Thyroid gland (tissue), 4 donors: ENCODE results near the gene PITPNC1.

Experiments used
- POLR2A ChIP-seq, 2 donors: fragments of 450-650 bp; IDR thresholded peaks; one replicate each; pipeline ENCODE4 v1.6.1; 2017; ENCODE audit warnings: antibody characterized with exemption in 2 of 2, mild to moderate bottlenecking in 2 of 2, moderate library complexity in 1 of 2
- TF ChIP-seq, protein P1 (sequence below), 6 experiments: fragments of 200-600 bp in 3 of 6; fragments of 450-650 bp in 3 of 6; sonication (generic) in 3 of 6; IDR thresholded peaks; one replicate each; pipeline ENCODE4 v1.5.1; 2016 to 2019; ENCODE audit warnings: antibody characterized with exemption in 6 of 6, mild to moderate bottlenecking in 2 of 6, inconsistent platforms in 1 of 6, moderate library complexity in 1 of 6

DNA sequence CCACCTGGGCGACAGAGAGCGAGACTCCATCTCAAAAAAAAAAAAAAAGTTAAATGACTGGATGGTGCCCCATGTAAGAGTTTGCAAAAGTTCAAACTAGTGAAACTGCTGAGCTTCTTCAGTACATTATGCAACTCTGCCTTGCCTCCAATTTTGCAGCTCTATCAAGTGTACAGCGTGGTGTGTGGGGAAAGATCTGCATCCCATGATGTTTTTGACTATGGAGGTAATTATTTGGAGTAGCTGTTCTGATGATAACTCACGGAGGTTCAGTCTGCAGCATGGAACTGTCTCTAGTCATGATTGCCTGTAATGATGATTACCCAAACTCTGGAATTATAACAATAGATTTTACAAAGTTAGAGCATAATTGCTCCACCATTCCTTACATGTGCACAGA lies 149.6 kb downstream of the PITPNC1 start:
- no peak for TF ChIP-seq POLR2A (IDR thresholded peaks at IDR 0.05)
- TF ChIP-seq, protein P1, sequence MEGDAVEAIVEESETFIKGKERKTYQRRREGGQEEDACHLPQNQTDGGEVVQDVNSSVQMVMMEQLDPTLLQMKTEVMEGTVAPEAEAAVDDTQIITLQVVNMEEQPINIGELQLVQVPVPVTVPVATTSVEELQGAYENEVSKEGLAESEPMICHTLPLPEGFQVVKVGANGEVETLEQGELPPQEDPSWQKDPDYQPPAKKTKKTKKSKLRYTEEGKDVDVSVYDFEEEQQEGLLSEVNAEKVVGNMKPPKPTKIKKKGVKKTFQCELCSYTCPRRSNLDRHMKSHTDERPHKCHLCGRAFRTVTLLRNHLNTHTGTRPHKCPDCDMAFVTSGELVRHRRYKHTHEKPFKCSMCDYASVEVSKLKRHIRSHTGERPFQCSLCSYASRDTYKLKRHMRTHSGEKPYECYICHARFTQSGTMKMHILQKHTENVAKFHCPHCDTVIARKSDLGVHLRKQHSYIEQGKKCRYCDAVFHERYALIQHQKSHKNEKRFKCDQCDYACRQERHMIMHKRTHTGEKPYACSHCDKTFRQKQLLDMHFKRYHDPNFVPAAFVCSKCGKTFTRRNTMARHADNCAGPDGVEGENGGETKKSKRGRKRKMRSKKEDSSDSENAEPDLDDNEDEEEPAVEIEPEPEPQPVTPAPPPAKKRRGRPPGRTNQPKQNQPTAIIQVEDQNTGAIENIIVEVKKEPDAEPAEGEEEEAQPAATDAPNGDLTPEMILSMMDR (IDR thresholded peaks at IDR 0.05): no peak
